GM13977 (cell line): ENCODE results near the gene PRDM16.

ENCODE experiments used
- DNase-seq: peaks from one replicate; pipeline ENCODE4 v3.0.0; 2012; ENCODE audit warnings: low spot score
- CTCF ChIP-seq: IDR thresholded peaks from 2 replicates; pipeline ENCODE4 v1.5.1; 2012; ENCODE audit warnings: mild to moderate bottlenecking, control low read depth; ENCODE audit not compliant: insufficient read depth; ENCODE audit errors: extremely low read depth, missing control alignments
- in situ Hi-C: fragments of 300-500 bp; cut with MboI; formaldehyde crosslinking; loops from one replicate; pipeline ENCODE4 v1.12.0; 2022; ENCODE audit warnings: low sequenced_read_pairs, low pct_unique_long_range_greater_than_20kb, mixed read lengths, inconsistent platforms; ENCODE audit not compliant: unreplicated experiment

Gene PRDM16

GRCh38 chr1:3468236-3469103 lies 399.5 kb downstream of the PRDM16 start:
- DNase-seq, result no peak
- in situ Hi-C loops, result no loop called here
- no peak for TF ChIP-seq CTCF

GRCh38 chr1:3469104-3469848 lies 400.3 kb downstream of the PRDM16 start:
- in situ Hi-C loops, result no loop called here
- TF ChIP-seq CTCF, result no peak
- DNase-seq, result no peak

GRCh38 chr1:3469849-3470649 lies 401.0 kb downstream of the PRDM16 start:
- no peak for TF ChIP-seq CTCF
- in situ Hi-C loops, result no loop called here
- DNase-seq, result no peak

- no peak for DNase-seq
- in situ Hi-C loops, result no loop called here
- TF ChIP-seq CTCF, result no peak
These were observed 401.8 kb downstream of the PRDM16 start for GRCh38 chr1:3470650-3471355.

GRCh38 chr1:3471356-3472087 lies 402.5 kb downstream of the PRDM16 start:
- TF ChIP-seq CTCF, result no peak
- in situ Hi-C loops, result no loop called here
- no peak for DNase-seq
